ENCODE results near the gene PALM2AKAP2.

Gene PALM2AKAP2

GRCh38 chr9:109759589-109759988 is 20.4 kb upstream of the PALM2AKAP2 start:
- TF ChIP-seq TAF1 (IDR thresholded peaks at IDR 0.05; ENCODE audit: low read depth) (no peak), ZBTB7A (IDR thresholded peaks at IDR 0.05; ENCODE audit: low read depth) (no peak), CEBPB (IDR thresholded peaks at IDR 0.05) (no peak), EGR1 (IDR thresholded peaks at IDR 0.05) (no peak), FOXM1 (IDR thresholded peaks at IDR 0.05; ENCODE audit: borderline replicate concordance, low read depth) (no peak), REST (IDR thresholded peaks at IDR 0.05; ENCODE audit: low read depth) (no peak), EP300 (IDR thresholded peaks at IDR 0.05; ENCODE audit: borderline replicate concordance) (no peak), TCF12 (IDR thresholded peaks at IDR 0.05; ENCODE audit: low read depth) (no peak), NFIC (IDR thresholded peaks at IDR 0.05) (no peak)
- TF ChIP-seq, protein P1, sequence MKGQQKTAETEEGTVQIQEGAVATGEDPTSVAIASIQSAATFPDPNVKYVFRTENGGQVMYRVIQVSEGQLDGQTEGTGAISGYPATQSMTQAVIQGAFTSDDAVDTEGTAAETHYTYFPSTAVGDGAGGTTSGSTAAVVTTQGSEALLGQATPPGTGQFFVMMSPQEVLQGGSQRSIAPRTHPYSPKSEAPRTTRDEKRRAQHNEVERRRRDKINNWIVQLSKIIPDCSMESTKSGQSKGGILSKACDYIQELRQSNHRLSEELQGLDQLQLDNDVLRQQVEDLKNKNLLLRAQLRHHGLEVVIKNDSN (IDR thresholded peaks at IDR 0.05) = no peak
- TF ChIP-seq, protein P2, sequence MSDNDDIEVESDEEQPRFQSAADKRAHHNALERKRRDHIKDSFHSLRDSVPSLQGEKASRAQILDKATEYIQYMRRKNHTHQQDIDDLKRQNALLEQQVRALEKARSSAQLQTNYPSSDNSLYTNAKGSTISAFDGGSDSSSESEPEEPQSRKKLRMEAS (IDR thresholded peaks at IDR 0.05) = no peak

DNA sequence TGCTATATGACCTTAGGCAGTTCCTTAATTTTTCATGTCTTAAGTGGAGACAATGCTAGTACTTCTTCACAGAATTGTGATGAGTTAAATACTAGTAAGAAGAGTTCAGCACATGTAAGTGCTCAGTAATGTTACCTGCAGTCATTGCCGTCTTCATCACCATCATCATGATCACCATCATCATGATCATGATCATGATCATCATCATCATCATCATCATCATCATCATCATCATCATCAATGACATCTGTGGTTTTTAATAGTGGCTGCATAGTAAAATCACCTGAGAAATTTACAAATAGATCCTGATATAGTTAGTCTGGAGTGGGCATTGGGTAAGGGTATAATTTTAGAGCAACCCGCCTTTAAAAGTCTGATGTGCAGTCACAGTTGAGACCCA is 14.7 kb upstream of the PALM2AKAP2 start:
- TF ChIP-seq NFIC (IDR thresholded peaks at IDR 0.05) (no peak), CREB1 (IDR thresholded peaks at IDR 0.05; ENCODE audit: low read depth) (no peak), TAF1 (IDR thresholded peaks at IDR 0.05; ENCODE audit: low read depth) (no peak), EP300 (IDR thresholded peaks at IDR 0.05; ENCODE audit: borderline replicate concordance) (no peak), YY1 (IDR thresholded peaks at IDR 0.05; ENCODE audit: low read depth) (no peak), CEBPB (IDR thresholded peaks at IDR 0.05) (no peak), FOXM1 (IDR thresholded peaks at IDR 0.05; ENCODE audit: borderline replicate concordance, low read depth) (no peak)
- TF ChIP-seq, protein P2 (IDR thresholded peaks at IDR 0.05) = no peak
- TF ChIP-seq, protein P1 (IDR thresholded peaks at IDR 0.05) = no peak

DNA sequence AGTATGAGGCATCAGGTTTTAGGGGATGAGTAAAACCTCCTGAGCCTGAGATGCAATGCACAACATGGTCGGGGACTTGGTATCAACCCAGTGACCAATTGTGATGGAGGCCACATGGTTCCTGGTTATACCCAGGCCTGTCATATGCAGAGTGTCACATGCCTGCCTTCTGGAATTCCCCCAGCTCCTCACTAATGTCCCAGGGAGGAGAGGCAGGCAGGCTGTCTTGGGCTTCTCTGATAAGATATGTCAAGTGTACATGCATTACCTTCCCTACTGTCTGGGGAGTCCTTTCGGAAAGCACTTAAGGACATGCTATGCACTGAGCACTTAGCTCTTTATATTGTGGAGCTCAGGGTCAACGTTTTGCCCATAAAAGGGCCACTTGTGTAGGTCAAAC is 14.2 kb upstream of the PALM2AKAP2 start:
- TF ChIP-seq TAF1 (IDR thresholded peaks at IDR 0.05; ENCODE audit: low read depth) (no peak), TEAD4 (IDR thresholded peaks at IDR 0.05) (no peak), EP300 (IDR thresholded peaks at IDR 0.05; ENCODE audit: borderline replicate concordance) (no peak), RAD21 (IDR thresholded peaks at IDR 0.05; ENCODE audit: low read depth) (no peak), ZBTB7A (IDR thresholded peaks at IDR 0.05; ENCODE audit: low read depth) (no peak), NFIC (IDR thresholded peaks at IDR 0.05) (no peak), YY1 (IDR thresholded peaks at IDR 0.05; ENCODE audit: low read depth) (no peak), EGR1 (IDR thresholded peaks at IDR 0.05) (no peak), FOXM1 (IDR thresholded peaks at IDR 0.05; ENCODE audit: borderline replicate concordance, low read depth) (no peak), TCF12 (IDR thresholded peaks at IDR 0.05; ENCODE audit: low read depth) (no peak), CEBPB (IDR thresholded peaks at IDR 0.05) (no peak)
- TF ChIP-seq, protein P2 (IDR thresholded peaks at IDR 0.05) = no peak
- TF ChIP-seq, protein P1 (IDR thresholded peaks at IDR 0.05) = no peak

- TF ChIP-seq ZBTB7A (IDR thresholded peaks at IDR 0.05; ENCODE audit: low read depth) (no peak), CREB1 (IDR thresholded peaks at IDR 0.05; ENCODE audit: low read depth) (no peak), REST (IDR thresholded peaks at IDR 0.05; ENCODE audit: low read depth) (no peak), FOXM1 (IDR thresholded peaks at IDR 0.05; ENCODE audit: borderline replicate concordance, low read depth) (no peak), EP300 (IDR thresholded peaks at IDR 0.05; ENCODE audit: borderline replicate concordance) (no peak), CEBPB (IDR thresholded peaks at IDR 0.05) (no peak), TAF1 (IDR thresholded peaks at IDR 0.05; ENCODE audit: low read depth) (no peak), TEAD4 (IDR thresholded peaks at IDR 0.05) (no peak)
- TF ChIP-seq, protein P2 (IDR thresholded peaks at IDR 0.05) = no peak
Measured at GRCh38 chr9:109766351-109766750, 13.6 kb upstream of the PALM2AKAP2 start.

DNA sequence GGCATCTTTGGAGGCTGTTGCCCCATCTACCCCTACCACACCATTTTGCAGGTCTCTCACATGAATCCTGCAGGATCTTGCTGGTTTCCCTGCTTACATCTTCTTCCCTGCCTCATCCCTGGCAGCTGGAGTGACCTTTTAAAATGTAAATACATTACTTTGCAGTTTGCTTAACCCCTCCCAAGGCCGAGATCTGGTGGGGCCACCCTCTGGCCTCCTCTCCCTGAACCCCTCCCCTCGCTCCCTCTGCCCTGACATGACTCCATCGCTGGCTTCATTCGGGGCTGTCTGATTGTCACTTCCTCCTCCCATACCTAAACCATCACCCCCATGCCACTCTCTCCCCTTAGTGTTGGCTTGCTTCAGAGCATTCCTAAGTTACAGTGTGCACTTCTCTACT is 12.6 kb upstream of the PALM2AKAP2 start:
- TF ChIP-seq TCF12 (IDR thresholded peaks at IDR 0.05; ENCODE audit: low read depth) (no peak), EP300 (IDR thresholded peaks at IDR 0.05; ENCODE audit: borderline replicate concordance) (no peak), REST (IDR thresholded peaks at IDR 0.05; ENCODE audit: low read depth) (no peak), RAD21 (IDR thresholded peaks at IDR 0.05; ENCODE audit: low read depth) (no peak), FOXM1 (IDR thresholded peaks at IDR 0.05; ENCODE audit: borderline replicate concordance, low read depth) (no peak), ZBTB7A (IDR thresholded peaks at IDR 0.05; ENCODE audit: low read depth) (no peak), TAF1 (IDR thresholded peaks at IDR 0.05; ENCODE audit: low read depth) (no peak), YY1 (IDR thresholded peaks at IDR 0.05; ENCODE audit: low read depth) (no peak), TEAD4 (IDR thresholded peaks at IDR 0.05) (no peak), EGR1 (IDR thresholded peaks at IDR 0.05) (no peak), CREB1 (IDR thresholded peaks at IDR 0.05; ENCODE audit: low read depth) (no peak), CEBPB (IDR thresholded peaks at IDR 0.05) (no peak), NFIC (IDR thresholded peaks at IDR 0.05) (no peak)
- TF ChIP-seq, protein P1 (IDR thresholded peaks at IDR 0.05) = no peak
- TF ChIP-seq, protein P2 (IDR thresholded peaks at IDR 0.05) = no peak

Measured in Ishikawa (cell line).